ENCODE measurements around the gene SMYD2. TPM values are rescaled to one million over a fixed set of nuclear protein-coding genes. Genes with fewer than 3 reads are reported as not detected.

Gene SMYD2
- total RNA-seq, 1 experiment from 2014 or later: 25.8 TPM

GRCh38 chr1:214367841-214368240, 86.9 kb downstream of the SMYD2 start:
- CTCF ChIA-PET: interaction anchor here (0.5 kb wide), 1 partner anchor 284 kb away, joined by 5 read pairs; no protein-coding TSS in a partner anchor
- H3K27me3 ChIP-seq (replicated peaks; ENCODE audit: insufficient read depth, low read depth, low read length, poor library complexity): no peaks in the 10 kb centered on the region
- no peak for TF ChIP-seq CTCF (conservative IDR thresholded peaks at IDR 0.05; ENCODE audit: low read depth, low read length)
- TF ChIP-seq EZH2 (IDR thresholded peaks at IDR 0.05; ENCODE audit: borderline replicate concordance, low read depth, low read length, poor library complexity, severe bottlenecking): no peak
- POLR2A ChIA-PET (ENCODE audit: low non-redundant PET): no interaction called here
- H3K36me3 ChIP-seq (ENCODE audit: insufficient read depth, low read length, poor library complexity, severe bottlenecking): peaks cover 79% of the 10 kb centered on the region
- intact Hi-C loops (cut with micrococcal nuclease; ENCODE audit: unreplicated experiment): no loop called here
- H3K27ac ChIP-seq (ENCODE audit: low read depth, low read length, poor library complexity, severe bottlenecking): no peak overlapping the region
- H3K9me3 ChIP-seq (ENCODE audit: low read depth, low read length, poor library complexity, severe bottlenecking): no peaks in the 10 kb centered on the region
- no peak for DNase-seq (ENCODE audit: low spot score)
- peaks cover 9% of the 10 kb centered on the region for H3K4me1 ChIP-seq (ENCODE audit: insufficient read depth, low read length, poor library complexity, severe bottlenecking)
- no peak overlapping the region for H3K4me3 ChIP-seq (ENCODE audit: low read depth, low read length, poor library complexity, severe bottlenecking)
- BruUV-seq (replicated peaks): no TSS peak

GRCh38 chr1:214369364-214369763, 88.4 kb downstream of the SMYD2 start:
- H3K27me3 ChIP-seq (replicated peaks; ENCODE audit: insufficient read depth, low read depth, low read length, poor library complexity): no peaks in the 10 kb centered on the region
- peaks cover 9% of the 10 kb centered on the region for H3K4me1 ChIP-seq (ENCODE audit: insufficient read depth, low read length, poor library complexity, severe bottlenecking)
- no peaks in the 10 kb centered on the region for H3K9me3 ChIP-seq (ENCODE audit: low read depth, low read length, poor library complexity, severe bottlenecking)
- POLR2A ChIA-PET (ENCODE audit: low non-redundant PET): no interaction called here
- DNase-seq (ENCODE audit: low spot score): no peak
- TF ChIP-seq CTCF (conservative IDR thresholded peaks at IDR 0.05; ENCODE audit: low read depth, low read length) (no peak), EZH2 (IDR thresholded peaks at IDR 0.05; ENCODE audit: borderline replicate concordance, low read depth, low read length, poor library complexity, severe bottlenecking) (no peak)
- no TSS peak for BruUV-seq (replicated peaks)
- intact Hi-C loops (cut with micrococcal nuclease; ENCODE audit: unreplicated experiment): no loop called here
- peaks cover 74% of the 10 kb centered on the region for H3K36me3 ChIP-seq (ENCODE audit: insufficient read depth, low read length, poor library complexity, severe bottlenecking)
- H3K4me3 ChIP-seq (ENCODE audit: low read depth, low read length, poor library complexity, severe bottlenecking): no peak overlapping the region
- no peak overlapping the region for H3K27ac ChIP-seq (ENCODE audit: low read depth, low read length, poor library complexity, severe bottlenecking)
- CTCF ChIA-PET: no interaction called here

- intact Hi-C loops (cut with micrococcal nuclease; ENCODE audit: unreplicated experiment): no loop called here
- ChIA-PET POLR2A (ENCODE audit: low non-redundant PET) (no interaction called here), CTCF (no interaction called here)
- H3K9me3 ChIP-seq (ENCODE audit: low read depth, low read length, poor library complexity, severe bottlenecking): no peaks in the 10 kb centered on the region
- no peak overlapping the region for H3K27ac ChIP-seq (ENCODE audit: low read depth, low read length, poor library complexity, severe bottlenecking)
- TF ChIP-seq CTCF (conservative IDR thresholded peaks at IDR 0.05; ENCODE audit: low read depth, low read length): no peak
- TF ChIP-seq EZH2 (IDR thresholded peaks at IDR 0.05; ENCODE audit: borderline replicate concordance, low read depth, low read length, poor library complexity, severe bottlenecking): no peak
- peaks cover 1% of the 10 kb centered on the region for H3K4me1 ChIP-seq (ENCODE audit: insufficient read depth, low read length, poor library complexity, severe bottlenecking)
- H3K36me3 ChIP-seq (ENCODE audit: insufficient read depth, low read length, poor library complexity, severe bottlenecking): peaks cover 64% of the 10 kb centered on the region
- no TSS peak for BruUV-seq (replicated peaks)
- H3K27me3 ChIP-seq (replicated peaks; ENCODE audit: insufficient read depth, low read depth, low read length, poor library complexity): no peaks in the 10 kb centered on the region
- H3K4me3 ChIP-seq (ENCODE audit: low read depth, low read length, poor library complexity, severe bottlenecking): no peak overlapping the region
- DNase-seq (ENCODE audit: low spot score): no peak
Measured at GRCh38 chr1:214370615-214371014, 89.7 kb downstream of the SMYD2 start.

All from A673 (cell line).